Progenitor cell of endocrine pancreas (in vitro differentiated cells): ENCODE data around the gene CDH12. TPM values are rescaled to one million over a fixed set of nuclear protein-coding genes. Genes with fewer than 3 reads are reported as not detected.

Experiments used
- DNase-seq: peaks from one replicate; pipeline ENCODE4 v3.0.0; 2021; ENCODE audit warnings: low spot score; ENCODE audit not compliant: unreplicated experiment
- H3K27ac Mint-ChIP-seq: 2 replicates; pipeline ENCODE4 v1.8.0; 2021; ENCODE audit warnings: mild to moderate bottlenecking, moderate library complexity, mixed read lengths
- H3K27me3 Mint-ChIP-seq: 2 replicates; pipeline ENCODE4 v1.8.0; 2021; ENCODE audit warnings: mixed read lengths
- H3K36me3 Mint-ChIP-seq: 2 replicates; pipeline ENCODE4 v1.8.0; 2022; ENCODE audit warnings: mixed read lengths; ENCODE audit not compliant: insufficient read depth
- H3K4me1 Mint-ChIP-seq: 2 replicates; pipeline ENCODE4 v1.8.0; 2021; ENCODE audit warnings: low read depth, mixed read lengths
- H3K4me3 Mint-ChIP-seq: 2 replicates; pipeline ENCODE4 v1.8.0; 2021; ENCODE audit warnings: low read depth, mild to moderate bottlenecking, moderate library complexity, mixed read lengths
- H3K9me3 Mint-ChIP-seq: 2 replicates; pipeline ENCODE4 v1.8.0; 2021; ENCODE audit warnings: low read depth, mixed read lengths
- CTCF ChIP-seq: fragments of 200-600 bp; sonication (generic); IDR thresholded peaks from one replicate; pipeline ENCODE4 v1.5.0; 2021; ENCODE audit warnings: antibody characterized with exemption, mild to moderate bottlenecking; ENCODE audit not compliant: unreplicated experiment
- total RNA-seq: library from RNA; stranded (reverse); gene quantifications from 2 replicates; pipeline ENCODE4 v1.2.1, GENCODE V29; 2021

Gene CDH12
- total RNA-seq, 1 donor from 2014 or later, result 2.8 TPM

GRCh38 chr5:22567983-22568382 lies 285.2 kb downstream of the CDH12 start:
- Mint-ChIP-seq H3K9me3 (no peaks in the 10 kb centered on the region), H3K27ac (no peak overlapping the region)

GRCh38 chr5:22560147-22560546 lies 293.0 kb downstream of the CDH12 start:
- TF ChIP-seq CTCF, result no peak
- H3K27me3 Mint-ChIP-seq, result no peaks in the 10 kb centered on the region
- no peaks in the 10 kb centered on the region for H3K9me3 Mint-ChIP-seq
- DNase-seq, result no peak
- no peaks in the 10 kb centered on the region for H3K36me3 Mint-ChIP-seq
- no peak overlapping the region for H3K27ac Mint-ChIP-seq
- H3K4me1 Mint-ChIP-seq, result no peaks in the 10 kb centered on the region
- H3K4me3 Mint-ChIP-seq, result no peak overlapping the region

More at GRCh38 chr5:22567983-22568382, 285.2 kb downstream of the CDH12 start:
- no peaks in the 10 kb centered on the region for H3K36me3 Mint-ChIP-seq
- no peaks in the 10 kb centered on the region for H3K27me3 Mint-ChIP-seq
- no peak overlapping the region for H3K4me3 Mint-ChIP-seq
- DNase-seq, result no peak
- no peak for TF ChIP-seq CTCF
- H3K4me1 Mint-ChIP-seq, result peaks cover 2% of the 10 kb centered on the region

- no peaks in the 10 kb centered on the region for H3K27me3 Mint-ChIP-seq
- TF ChIP-seq CTCF, result no peak
- H3K4me3 Mint-ChIP-seq, result no peak overlapping the region
- H3K36me3 Mint-ChIP-seq, result no peaks in the 10 kb centered on the region
- H3K27ac Mint-ChIP-seq, result no peak overlapping the region
- no peaks in the 10 kb centered on the region for H3K4me1 Mint-ChIP-seq
- H3K9me3 Mint-ChIP-seq, result no peaks in the 10 kb centered on the region
- no peak for DNase-seq
Measured at GRCh38 chr5:22557251-22557650, 295.9 kb downstream of the CDH12 start.

- no peaks in the 10 kb centered on the region for H3K9me3 Mint-ChIP-seq
- no peak overlapping the region for H3K27ac Mint-ChIP-seq
- no peaks in the 10 kb centered on the region for H3K36me3 Mint-ChIP-seq
- TF ChIP-seq CTCF, result no peak
- no peak overlapping the region for H3K4me3 Mint-ChIP-seq
- no peaks in the 10 kb centered on the region for H3K27me3 Mint-ChIP-seq
- H3K4me1 Mint-ChIP-seq, result no peaks in the 10 kb centered on the region
- DNase-seq, result no peak
Measured at GRCh38 chr5:22554475-22554874, 298.7 kb downstream of the CDH12 start.

- no peak for DNase-seq
Measured at GRCh38 chr5:22549876-22550671, 303.1 kb downstream of the CDH12 start.

More at GRCh38 chr5:22549876-22550671, 303.1 kb downstream of the CDH12 start:
- TF ChIP-seq CTCF, result no peak
- H3K36me3 Mint-ChIP-seq, result no peaks in the 10 kb centered on the region
- H3K9me3 Mint-ChIP-seq, result no peaks in the 10 kb centered on the region
- no peaks in the 10 kb centered on the region for H3K27me3 Mint-ChIP-seq
- H3K4me3 Mint-ChIP-seq, result no peak overlapping the region
- no peak overlapping the region for H3K27ac Mint-ChIP-seq
- no peaks in the 10 kb centered on the region for H3K4me1 Mint-ChIP-seq
